Liver (tissue), 9 donors: ENCODE data around the gene MACROH2A1. TPM values are rescaled to one million over a fixed set of nuclear protein-coding genes. Genes with fewer than 3 reads are reported as not detected.

Experiments used
- DNase-seq: peaks from one replicate; pipeline ENCODE4 v3.0.0-alpha.2; 2017; ENCODE audit warnings: low spot score
- H3K27ac ChIP-seq, 2 donors: one replicate each; pipeline ENCODE4 v1.7.0; 2013; ENCODE audit warnings: inconsistent platforms in 2 of 2, low read length in 2 of 2, control low read depth in 1 of 2, low read depth in 1 of 2, mild to moderate bottlenecking in 1 of 2
- H3K27me3 ChIP-seq, 4 donors: one replicate each; pipeline versions ENCODE4 v1.6.1 to v1.7.0; 2013; ENCODE audit warnings: low read length in 3 of 4, inconsistent platforms in 1 of 4, mild to moderate bottlenecking in 1 of 4, moderate library complexity in 1 of 4; ENCODE audit not compliant: control insufficient read depth in 4 of 4, insufficient read depth in 4 of 4
- H3K36me3 ChIP-seq, 4 donors: one replicate each; pipeline versions ENCODE4 v1.6.1 to v1.7.0; 2013; ENCODE audit warnings: low read length in 3 of 4, mild to moderate bottlenecking in 3 of 4, low read depth in 1 of 4, moderate library complexity in 1 of 4; ENCODE audit not compliant: control insufficient read depth in 4 of 4, insufficient read depth in 3 of 4
- H3K4me1 ChIP-seq, 4 donors: one replicate each; pipeline versions ENCODE4 v1.6.1 to v1.7.0; 2013; ENCODE audit warnings: low read length in 3 of 4, mild to moderate bottlenecking in 3 of 4, moderate library complexity in 1 of 4; ENCODE audit not compliant: control insufficient read depth in 4 of 4, insufficient read depth in 4 of 4
- H3K4me3 ChIP-seq, 3 donors: one replicate each; pipeline versions ENCODE4 v1.6.1 to v1.7.0; 2013; ENCODE audit warnings: low read length in 3 of 3, control low read depth in 1 of 3, low read depth in 1 of 3, mild to moderate bottlenecking in 1 of 3
- H3K9ac ChIP-seq, 2 donors: one replicate each; pipeline ENCODE4 v1.7.0; 2013; ENCODE audit warnings: low read length in 2 of 2, mild to moderate bottlenecking in 2 of 2, moderate library complexity in 2 of 2, control low read depth in 1 of 2, low read depth in 1 of 2
- H3K9me3 ChIP-seq, 4 donors: one replicate each; pipeline versions ENCODE4 v1.6.1 to v1.7.0; 2013; ENCODE audit warnings: low read length in 3 of 4; ENCODE audit not compliant: control insufficient read depth in 4 of 4
- ATF3 ChIP-seq: IDR thresholded peaks from 2 replicates; pipeline ENCODE4 v1.6.1; 2016; ENCODE audit warnings: antibody characterized with exemption
- CTCF ChIP-seq: fragments of 150-350 bp; IDR thresholded peaks from 2 replicates; pipeline ENCODE4 v1.5.1; 2017; ENCODE audit warnings: improper control_type of control experiment, low read depth, low read length; ENCODE audit not compliant: missing input control
- EGR1 ChIP-seq, 2 donors: IDR thresholded peaks; 2 replicates each; pipeline ENCODE4 v1.6.1; 2016 to 2018; ENCODE audit warnings: antibody characterized with exemption in 2 of 2, low read depth in 2 of 2
- FOXA1 ChIP-seq: IDR thresholded peaks from 2 replicates; pipeline ENCODE4 v1.6.1; 2016; ENCODE audit warnings: antibody characterized with exemption
- FOXA2 ChIP-seq: IDR thresholded peaks from 2 replicates; pipeline ENCODE4 v1.6.1; 2016; ENCODE audit warnings: antibody characterized with exemption
- GABPA ChIP-seq, 2 donors: IDR thresholded peaks in 1 of 2; conservative IDR thresholded peaks in 1 of 2; 2 replicates each; pipeline ENCODE4 v1.6.1; 2016; ENCODE audit warnings: antibody characterized with exemption in 2 of 2, mild to moderate bottlenecking in 1 of 2, moderate library complexity in 1 of 2
- HNF4A ChIP-seq, 2 donors: conservative IDR thresholded peaks; 2 replicates each; pipeline ENCODE4 v1.6.1; 2016; ENCODE audit warnings: antibody characterized with exemption in 2 of 2, mild to moderate bottlenecking in 2 of 2
- MAX ChIP-seq: IDR thresholded peaks from 2 replicates; pipeline ENCODE4 v1.6.1; 2016; ENCODE audit warnings: antibody characterized with exemption
- NR2F2 ChIP-seq: IDR thresholded peaks from 2 replicates; pipeline ENCODE4 v1.6.1; 2016; ENCODE audit warnings: antibody characterized with exemption
- RAD21 ChIP-seq, 2 donors: IDR thresholded peaks; 2 replicates each; pipeline ENCODE4 v1.6.1; 2016; ENCODE audit warnings: antibody characterized with exemption in 2 of 2, mild to moderate bottlenecking in 2 of 2
- REST ChIP-seq: IDR thresholded peaks from 2 replicates; pipeline ENCODE4 v1.6.1; 2016; ENCODE audit warnings: antibody characterized with exemption, mild to moderate bottlenecking
- RXRA ChIP-seq, 2 donors: IDR thresholded peaks; 2 replicates each; pipeline ENCODE4 v1.6.1; 2017 to 2018; ENCODE audit warnings: antibody characterized with exemption in 2 of 2, mild to moderate bottlenecking in 1 of 2
- TAF1 ChIP-seq: conservative IDR thresholded peaks from 2 replicates; pipeline ENCODE4 v1.6.1; 2016; ENCODE audit warnings: antibody characterized with exemption, mild to moderate bottlenecking
- YY1 ChIP-seq: IDR thresholded peaks from 2 replicates; pipeline ENCODE4 v1.6.1; 2016; ENCODE audit warnings: antibody characterized with exemption, mild to moderate bottlenecking
- ZBTB33 ChIP-seq: IDR thresholded peaks from 2 replicates; pipeline ENCODE4 v1.6.1; 2016; ENCODE audit warnings: antibody characterized with exemption
- WGBS: extraction: QIAGEN DNeasy Blood & Tissue Kit; methylation state at CpG from one replicate; pipeline ENCODE4 v1.1.7; 2013; 5-methylcytosine and 5-hydroxymethylcytosine counted together
- polyA plus RNA-seq, 2 donors: library from polyadenylated mRNA; stranded (reverse) in 1 of 2; unstranded in 1 of 2; fragments of 200-250 nt in 1 of 2; fragments of >200 nt in 1 of 2; fragmentation: Nextera tagmentation in 1 of 2; extraction: Ambion mirVana in 1 of 2; gene quantifications; one replicate each; pipeline versions ENCODE4 v1.2.1 to v1.2.3, GENCODE V29; 2013 to 2015
- total RNA-seq, 2 donors: library from RNA; depleted of rRNA; stranded (reverse); fragments of >200 nt; gene quantifications; one replicate each; pipeline ENCODE4 v1.2.3, GENCODE V29; 2014
- donor health status: healthy.
- donor health status: healthy.
- donor health status: healthy.
- donor health status: healthy.
- donor health status: healthy.

MACROH2A1 gene
- total and polyA plus RNA-seq, 4 donors = 33.7 to 113 (median 62.7) TPM

DNA sequence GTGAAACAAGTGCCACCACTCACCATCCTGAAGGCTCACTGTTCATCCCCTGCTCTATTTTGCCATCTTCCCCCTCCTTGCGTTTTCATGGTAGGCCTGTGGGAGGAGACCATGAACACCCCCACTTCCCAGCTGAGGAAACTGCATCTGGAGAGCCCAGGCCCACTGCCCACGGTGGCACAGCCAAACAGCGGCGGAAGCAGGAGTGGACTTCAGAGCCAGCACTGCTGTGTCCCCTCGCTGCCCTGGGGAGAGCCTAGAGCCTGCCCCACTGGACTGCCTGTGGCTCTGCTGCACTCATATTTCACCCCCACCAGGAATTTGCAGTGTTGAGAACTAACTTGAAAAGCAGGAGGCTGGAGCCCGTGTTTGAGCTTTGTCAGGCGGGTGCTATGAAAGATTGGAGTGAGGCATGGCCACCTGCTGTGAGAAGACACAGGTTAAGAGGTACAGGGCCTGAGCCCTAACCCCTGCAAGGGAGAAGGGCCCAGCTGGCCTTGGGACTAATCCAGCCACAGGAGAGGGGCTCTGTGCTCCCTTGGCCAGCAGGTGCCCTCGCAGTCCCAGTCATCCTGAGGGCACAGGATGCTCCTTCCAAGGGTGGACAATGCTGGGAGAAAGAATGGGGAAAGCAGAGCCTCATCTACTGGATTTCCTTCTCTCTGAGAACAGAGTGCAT is 79.0 kb downstream of the MACROH2A1 start:
- Histone ChIP-seq H3K9me3 (no peaks in the 10 kb centered on the region), H3K27me3 (no peaks in the 10 kb centered on the region), H3K9ac (no peak overlapping the region), H3K36me3 (no peaks in the 10 kb centered on the region), H3K4me3 (no peak overlapping the region), H3K4me1 (peaks cover 0 to 14% (median under 1%) of the 10 kb centered on the region in 4 donors), H3K27ac (no peak overlapping the region)
- TF ChIP-seq TAF1 (no peak), ATF3 (no peak), RAD21 (IDR thresholded peaks at IDR 0.05) (no peak), FOXA2 (no peak), ZBTB33 (no peak), FOXA1 (no peak), GABPA (IDR thresholded peaks at IDR 0.05 in 1 of 2, conservative IDR thresholded peaks at IDR 0.05 in 1 of 2) (no peak), NR2F2 (no peak), MAX (no peak), EGR1 (IDR thresholded peaks at IDR 0.05; ENCODE audit: low read depth in 2 of 2) (no peak), REST (no peak), HNF4A (conservative IDR thresholded peaks at IDR 0.05) (no peak)
- DNase-seq = peak; percentile 26
- 91% methylated on average over 8 of the region's 8 CpGs for WGBS

- no peak for TF ChIP-seq GABPA (IDR thresholded peaks at IDR 0.05 in 1 of 2, conservative IDR thresholded peaks at IDR 0.05 in 1 of 2)
- no peak for TF ChIP-seq HNF4A (conservative IDR thresholded peaks at IDR 0.05)
- no peak for TF ChIP-seq RXRA (IDR thresholded peaks at IDR 0.05)
- TF ChIP-seq TAF1 = no peak
- TF ChIP-seq FOXA2 = no peak
- no peak for TF ChIP-seq ZBTB33
- no peak for TF ChIP-seq EGR1 (IDR thresholded peaks at IDR 0.05; ENCODE audit: low read depth in 2 of 2)
- TF ChIP-seq REST = no peak
- TF ChIP-seq NR2F2 = no peak
- TF ChIP-seq CTCF = no peak
- no peak for TF ChIP-seq MAX
- no peak for TF ChIP-seq YY1
- Histone ChIP-seq H3K27ac (no peak overlapping the region), H3K27me3 (no peaks in the 10 kb centered on the region), H3K4me3 (no peak overlapping the region), H3K4me1 (peaks cover 0 to 11% (median 0%) of the 10 kb centered on the region in 4 donors), H3K9ac (no peak overlapping the region), H3K9me3 (no peaks in the 10 kb centered on the region), H3K36me3 (no peaks in the 10 kb centered on the region)
- 95% methylated on average over 6 of the region's 6 CpGs for WGBS
- DNase-seq = no peak
These were observed 79.6 kb downstream of the MACROH2A1 start for GRCh38 chr5:135319458-135319857.
